Upper lobe of left lung (tissue), 6 donors: ENCODE data around the gene LPCAT1. TPM values are rescaled to one million over a fixed set of nuclear protein-coding genes. Genes with fewer than 3 reads are reported as not detected.

Experiments
- ATAC-seq, 2 donors: fragments of 200-7000 bp; cut with Tn5 transposase; one replicate each; pipeline ENCODE4 v1.9.1; 2022; ENCODE audit warnings: mild to moderate bottlenecking in 2 of 2, moderate library complexity in 2 of 2; ENCODE audit not compliant: low FRiP score in 2 of 2
- DNase-seq, 2 donors: peaks; one replicate each; pipeline ENCODE4 v3.0.0-alpha.2; 2019 to 2020
- H3K27ac ChIP-seq, 4 donors: fragments of 200-600 bp; sonication (generic); one replicate each; pipeline ENCODE4 v1.5.1; 2016 to 2019
- H3K27me3 ChIP-seq, 4 donors: fragments of 200-600 bp; sonication (generic); one replicate each; pipeline ENCODE4 v1.5.1; 2017 to 2019
- H3K36me3 ChIP-seq, 4 donors: fragments of 200-600 bp; sonication (generic); one replicate each; pipeline ENCODE4 v1.5.1; 2016 to 2019
- H3K4me1 ChIP-seq, 4 donors: fragments of 200-600 bp; sonication (generic); one replicate each; pipeline ENCODE4 v1.5.1; 2018 to 2019
- H3K4me3 ChIP-seq, 4 donors: fragments of 200-600 bp; sonication (generic); one replicate each; pipeline ENCODE4 v1.5.1; 2017 to 2019; ENCODE audit warnings: mild to moderate bottlenecking in 2 of 4, moderate library complexity in 1 of 4
- H3K9me3 ChIP-seq, 4 donors: fragments of 200-600 bp; sonication (generic); one replicate each; pipeline ENCODE4 v1.5.1; 2018 to 2019
- CTCF ChIP-seq, 6 experiments: fragments of 450-650 bp in 4 of 6; fragments of 200-600 bp in 2 of 6; sonication (generic) in 2 of 6; IDR thresholded peaks; one replicate each; pipeline ENCODE4 v1.5.1; 2016 to 2019; ENCODE audit warnings: antibody characterized with exemption in 6 of 6
- EP300 ChIP-seq, 4 donors: sonication (generic); formaldehyde crosslinking; IDR thresholded peaks; one replicate each; pipeline ENCODE4 v1.5.1; 2017; ENCODE audit warnings: antibody characterized with exemption in 4 of 4, control low read depth in 2 of 4
- POLR2A ChIP-seq, 4 donors: fragments of 450-650 bp; IDR thresholded peaks; one replicate each; pipeline ENCODE4 v1.5.1; 2016 to 2017; ENCODE audit warnings: antibody characterized with exemption in 4 of 4, mild to moderate bottlenecking in 2 of 4
- POLR2AphosphoS5 ChIP-seq, 2 donors: sonication (generic); formaldehyde crosslinking; IDR thresholded peaks; one replicate each; pipeline ENCODE4 v1.5.1; 2017; ENCODE audit warnings: antibody characterized with exemption in 2 of 2
- WGBS, 2 donors: methylation state at CpG; one replicate each; pipeline ENCODE4 v1.1.5; 2017 to 2018; 5-methylcytosine and 5-hydroxymethylcytosine counted together
- total RNA-seq, 6 donors: library from RNA; depleted of rRNA in 4 of 6; stranded (reverse); fragments of >200 nt in 4 of 6; gene quantifications; one replicate each; pipeline versions ENCODE4 v1.1.0 to v1.2.1, GENCODE V29; 2016 to 2021
- donor health status: DM: no; HTN: no; CAD: no; lungs with moderate emphysema.
- donor health status: DM: no; HTN: yes; CAD: no; lungs with severe emphysema.

Gene LPCAT1
- total RNA-seq, 6 donors from 2014 or later: 403 to 922 (median 538) TPM

GRCh38 chr5:1502737-1503120 is 21.0 kb downstream of the LPCAT1 start:
- no peak for TF ChIP-seq POLR2A (IDR thresholded peaks at IDR 0.05)
- no peak for TF ChIP-seq CTCF (IDR thresholded peaks at IDR 0.05)
- no peak for TF ChIP-seq POLR2AphosphoS5 (IDR thresholded peaks at IDR 0.05)
- TF ChIP-seq EP300 (IDR thresholded peaks at IDR 0.05): no peak
- peaks cover 50 to 91% (median 82%) of the 10 kb centered on the region in 4 donors for H3K4me1 ChIP-seq
- H3K27ac ChIP-seq: peak overlapping the region; percentile 57 to 83 (median 65)
- no peak overlapping the region for H3K4me3 ChIP-seq
- DNase-seq (no peak), ATAC-seq (no peak)
- no peaks in the 10 kb centered on the region for H3K9me3 ChIP-seq
- peaks cover 0 to 38% (median 14%) of the 10 kb centered on the region in 4 donors for H3K36me3 ChIP-seq
- no peaks in the 10 kb centered on the region for H3K27me3 ChIP-seq
- WGBS, 2 donors: 86 to 94% methylated on average over 10 of the region's 10 CpGs

GRCh38 chr5:1502046-1502736 is 21.6 kb downstream of the LPCAT1 start:
- Histone ChIP-seq H3K36me3 (peaks cover 0 to 38% (median 16%) of the 10 kb centered on the region in 4 donors), H3K4me1 (peaks cover 54 to 91% (median 83%) of the 10 kb centered on the region in 4 donors), H3K4me3 (no peak overlapping the region), H3K9me3 (no peaks in the 10 kb centered on the region), H3K27ac (peak overlapping the region; percentile 31 to 83 (median 65)), H3K27me3 (no peaks in the 10 kb centered on the region)
- 68 to 80% methylated on average over 11 to 23 of the region's 23 CpGs for WGBS, 2 donors
- TF ChIP-seq CTCF (IDR thresholded peaks at IDR 0.05) (no peak), POLR2A (IDR thresholded peaks at IDR 0.05) (peak in 1 of 4 donors; percentile 65), POLR2AphosphoS5 (IDR thresholded peaks at IDR 0.05) (peak; percentile 48 to 62), EP300 (IDR thresholded peaks at IDR 0.05) (peak in 1 of 4 donors; percentile 43)
- ATAC-seq: peak; percentile 83 to 87
- DNase-seq: peak; percentile 90 to 95

- no peaks in the 10 kb centered on the region for H3K27me3 ChIP-seq
- DNase-seq: peak in 1 of 2 donors; percentile 72
- peak overlapping the region; percentile 39 to 83 (median 64) for H3K27ac ChIP-seq
- H3K36me3 ChIP-seq: peaks cover 0 to 38% (median 17%) of the 10 kb centered on the region in 4 donors
- WGBS, 2 donors: 84 to 98% methylated on average over 8 to 28 of the region's 28 CpGs
- peaks cover 48 to 92% (median 80%) of the 10 kb centered on the region in 4 donors for H3K4me1 ChIP-seq
- H3K4me3 ChIP-seq: no peak overlapping the region
- no peaks in the 10 kb centered on the region for H3K9me3 ChIP-seq
- no peak for ATAC-seq
- TF ChIP-seq EP300 (IDR thresholded peaks at IDR 0.05): no peak
- TF ChIP-seq POLR2A (IDR thresholded peaks at IDR 0.05): no peak
- no peak for TF ChIP-seq CTCF (IDR thresholded peaks at IDR 0.05)
- TF ChIP-seq POLR2AphosphoS5 (IDR thresholded peaks at IDR 0.05): no peak
Measured at GRCh38 chr5:1501372-1502045, 22.3 kb downstream of the LPCAT1 start.

- ATAC-seq (peak in 1 of 2 donors; percentile 69), DNase-seq (peak; percentile 75 to 91)
- Histone ChIP-seq H3K27ac (peak overlapping the region; percentile 39 to 83 (median 64)), H3K4me1 (peaks cover 48 to 87% (median 72%) of the 10 kb centered on the region in 4 donors), H3K9me3 (no peaks in the 10 kb centered on the region), H3K36me3 (peaks cover 0 to 38% (median 17%) of the 10 kb centered on the region in 4 donors), H3K27me3 (no peaks in the 10 kb centered on the region), H3K4me3 (no peak overlapping the region)
- WGBS, 2 donors: 38 to 51% methylated on average over 9 to 16 of the region's 16 CpGs
- TF ChIP-seq EP300 (IDR thresholded peaks at IDR 0.05) (no peak), POLR2AphosphoS5 (IDR thresholded peaks at IDR 0.05) (no peak), CTCF (IDR thresholded peaks at IDR 0.05) (no peak), POLR2A (IDR thresholded peaks at IDR 0.05) (no peak)
Measured at GRCh38 chr5:1500411-1501091, 23.2 kb downstream of the LPCAT1 start.
